Measurements from ENCODE around the gene LRRC72. TPM values are rescaled to one million over a fixed set of nuclear protein-coding genes. Genes with fewer than 3 reads are reported as not detected.

The LRRC72 gene
- polyA plus RNA-seq, 1 donor (not counting 4 experiments of a cell fraction or from before 2014, with no cell fraction given) = not detected

DNA sequence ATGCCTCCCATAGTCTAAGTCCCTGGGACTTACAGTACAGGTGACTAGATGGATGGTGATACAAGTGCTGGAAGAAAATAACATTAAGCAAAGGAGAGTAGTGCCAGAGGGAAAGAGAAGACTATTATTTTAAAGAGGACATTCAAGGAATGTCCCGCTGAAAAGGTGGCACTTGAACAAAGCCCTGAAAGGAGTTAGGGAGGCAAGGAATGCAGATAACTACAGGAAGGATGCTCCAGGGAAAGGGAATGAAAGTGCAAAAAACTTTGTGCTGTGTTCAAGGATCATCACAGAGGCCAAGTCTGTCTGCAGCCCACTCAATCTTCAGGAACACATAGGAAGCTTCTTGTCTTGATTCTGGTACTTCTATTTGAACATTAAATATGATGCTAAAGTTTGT lies 104.0 kb downstream of the LRRC72 start:
- H3K27me3 ChIP-seq (ENCODE audit: control insufficient read depth, extremely low read depth, insufficient read depth, low read length) = no peaks in the 10 kb centered on the region
- H3K9me1 ChIP-seq (ENCODE audit: control insufficient read depth, extremely low read depth, insufficient read depth, low read length) = no peaks in the 10 kb centered on the region
- peaks cover 2 to 3% of the 10 kb centered on the region in 2 experiments for H3K36me3 ChIP-seq (ENCODE audit: control insufficient read depth in 2 of 2, extremely low read depth in 1 of 2, insufficient read depth in 2 of 2, low read length in 2 of 2)
- no peak overlapping the region for H3K27ac ChIP-seq (ENCODE audit: control insufficient read depth, insufficient read depth, low read length)
- FAIRE-seq (no peak), DNase-seq (ENCODE audit: low read depth, low spot score) (no peak)
- H3K9me3 ChIP-seq (ENCODE audit: control insufficient read depth, low read depth, low read length) = no peaks in the 10 kb centered on the region
- no peak overlapping the region for H3K4me3 ChIP-seq (ENCODE audit: control insufficient read depth in 2 of 3, extremely low read depth in 1 of 3, insufficient read depth in 2 of 3, low read depth in 1 of 3, low read length in 3 of 3)
- H2AFZ ChIP-seq (ENCODE audit: control insufficient read depth, low read length) = no peak overlapping the region
- no peaks in the 10 kb centered on the region for H4K20me1 ChIP-seq (ENCODE audit: control insufficient read depth, extremely low read depth, insufficient read depth, low read length)
- H3K4me1 ChIP-seq (ENCODE audit: control insufficient read depth, extremely low read depth, insufficient read depth, low read length) = no peaks in the 10 kb centered on the region
- no peak for TF ChIP-seq EZH2 (IDR thresholded peaks at IDR 0.05; ENCODE audit: low read length)
- TF ChIP-seq, protein P1, sequence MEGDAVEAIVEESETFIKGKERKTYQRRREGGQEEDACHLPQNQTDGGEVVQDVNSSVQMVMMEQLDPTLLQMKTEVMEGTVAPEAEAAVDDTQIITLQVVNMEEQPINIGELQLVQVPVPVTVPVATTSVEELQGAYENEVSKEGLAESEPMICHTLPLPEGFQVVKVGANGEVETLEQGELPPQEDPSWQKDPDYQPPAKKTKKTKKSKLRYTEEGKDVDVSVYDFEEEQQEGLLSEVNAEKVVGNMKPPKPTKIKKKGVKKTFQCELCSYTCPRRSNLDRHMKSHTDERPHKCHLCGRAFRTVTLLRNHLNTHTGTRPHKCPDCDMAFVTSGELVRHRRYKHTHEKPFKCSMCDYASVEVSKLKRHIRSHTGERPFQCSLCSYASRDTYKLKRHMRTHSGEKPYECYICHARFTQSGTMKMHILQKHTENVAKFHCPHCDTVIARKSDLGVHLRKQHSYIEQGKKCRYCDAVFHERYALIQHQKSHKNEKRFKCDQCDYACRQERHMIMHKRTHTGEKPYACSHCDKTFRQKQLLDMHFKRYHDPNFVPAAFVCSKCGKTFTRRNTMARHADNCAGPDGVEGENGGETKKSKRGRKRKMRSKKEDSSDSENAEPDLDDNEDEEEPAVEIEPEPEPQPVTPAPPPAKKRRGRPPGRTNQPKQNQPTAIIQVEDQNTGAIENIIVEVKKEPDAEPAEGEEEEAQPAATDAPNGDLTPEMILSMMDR (optimal IDR thresholded peaks at IDR 0.05 in 1 of 3, IDR thresholded peaks at IDR 0.05 in 1 of 3, conservative IDR thresholded peaks at IDR 0.05 in 1 of 3; ENCODE audit: extremely low read depth in 1 of 3, insufficient read depth in 2 of 3, low read length in 3 of 3) = no peak
- H3K4me2 ChIP-seq (ENCODE audit: control insufficient read depth, extremely low read depth, insufficient read depth, low read depth, low read length) = no peak overlapping the region
- no peaks in the 10 kb centered on the region for H3K79me2 ChIP-seq (ENCODE audit: control insufficient read depth, insufficient read depth, low read length)
- dilution Hi-C loops (cut with MboI; ENCODE audit: extremely low pct_ligation_motif_present, low sequenced_read_pairs) = no loop called here
- no peak overlapping the region for H3K9ac ChIP-seq (ENCODE audit: control insufficient read depth, extremely low read depth, insufficient read depth, low read length)

Other genes with a start within 250 kb of the LRRC72 start
- gene CRPPA, start 105.3 kb upstream of the LRRC72 start, polyA plus RNA-seq = 0.33 to 0.66 TPM (median 0.51 TPM) in 3 replicates
- gene SOSTDC1, start 61.1 kb upstream of the LRRC72 start, polyA plus RNA-seq = 0.31 to 0.63 TPM (median 0.32 TPM) in 3 replicates
- gene ANKMY2, start 118.9 kb downstream of the LRRC72 start, polyA plus RNA-seq = 9.5 to 13.3 TPM (median 10.0 TPM) in 3 replicates
- 49.5 to 89.1 TPM (median 65.7 TPM) in 3 replicates for gene BZW2, start 119.4 kb downstream of the LRRC72 start, polyA plus RNA-seq
- gene TSPAN13, start 226.9 kb downstream of the LRRC72 start, polyA plus RNA-seq = 11.2 to 21.6 TPM (median 18.0 TPM) in 3 replicates

Measured in keratinocyte (primary cell).